ENCODE measurements around the gene VPS37D.
"Not testable (repeated sequence)": the region's sequence is repeated elsewhere in the genome, so short reads cannot be mapped to it uniquely, and the experiment has no call there.

VPS37D gene

GRCh38 chr7:73669288-73669701 lies 1.7 kb downstream of the VPS37D start:
- Histone ChIP-seq H3K27me3 (peaks cover 93% of the 10 kb centered on the region), H3K36me3 (no peaks in the 10 kb centered on the region), H3K4me3 (ENCODE audit: low read depth in 1 of 2, low read length in 1 of 2) (no peak overlapping the region), H3K9me3 (no peaks in the 10 kb centered on the region), H3K4me1 (ENCODE audit: control insufficient read depth in 1 of 2, insufficient read depth in 1 of 2, low read depth in 1 of 2, low read length in 1 of 2) (peaks cover 8 to 11% of the 10 kb centered on the region in 2 experiments), H3K27ac (no peak overlapping the region)
- no peak for TF ChIP-seq CTCF (IDR thresholded peaks at IDR 0.05)

- TF ChIP-seq CTCF (IDR thresholded peaks at IDR 0.05), result no peak
- Histone ChIP-seq H3K27ac (no peak overlapping the region), H3K27me3 (peaks cover 92% of the 10 kb centered on the region), H3K36me3 (no peaks in the 10 kb centered on the region), H3K9me3 (no peaks in the 10 kb centered on the region), H3K4me3 (ENCODE audit: low read depth in 1 of 2, low read length in 1 of 2) (no peak overlapping the region), H3K4me1 (ENCODE audit: control insufficient read depth in 1 of 2, insufficient read depth in 1 of 2, low read depth in 1 of 2, low read length in 1 of 2) (peaks cover 8 to 11% of the 10 kb centered on the region in 2 experiments)
Measured at GRCh38 chr7:73669858-73670385, 2.3 kb downstream of the VPS37D start.

GRCh38 chr7:73671322-73671661 lies 3.7 kb downstream of the VPS37D start:
- Histone ChIP-seq H3K4me3 (ENCODE audit: low read depth in 1 of 2, low read length in 1 of 2) (no peak overlapping the region), H3K36me3 (no peaks in the 10 kb centered on the region), H3K4me1 (ENCODE audit: control insufficient read depth in 1 of 2, insufficient read depth in 1 of 2, low read depth in 1 of 2, low read length in 1 of 2) (peaks cover 6 to 11% of the 10 kb centered on the region in 2 experiments), H3K27me3 (peaks cover 89% of the 10 kb centered on the region), H3K9me3 (no peaks in the 10 kb centered on the region), H3K27ac (no peak overlapping the region)
- TF ChIP-seq CTCF (IDR thresholded peaks at IDR 0.05), result no peak

- no peak for TF ChIP-seq CTCF (IDR thresholded peaks at IDR 0.05)
- peaks cover 83% of the 10 kb centered on the region for H3K27me3 ChIP-seq
- no peaks in the 10 kb centered on the region for H3K36me3 ChIP-seq
- H3K4me1 ChIP-seq (ENCODE audit: control insufficient read depth in 1 of 2, insufficient read depth in 1 of 2, low read depth in 1 of 2, low read length in 1 of 2), result peaks cover 6 to 11% of the 10 kb centered on the region in 2 experiments
- no peak overlapping the region for H3K4me3 ChIP-seq (ENCODE audit: low read depth in 1 of 2, low read length in 1 of 2)
- no peak overlapping the region for H3K27ac ChIP-seq
- no peaks in the 10 kb centered on the region for H3K9me3 ChIP-seq
Measured at GRCh38 chr7:73671857-73672445, 4.3 kb downstream of the VPS37D start.

GRCh38 chr7:73674468-73675124 lies 7.0 kb downstream of the VPS37D start:
- no peaks in the 10 kb centered on the region for H3K9me3 ChIP-seq
- peaks cover 5% of the 10 kb centered on the region for H3K36me3 ChIP-seq
- no peak overlapping the region for H3K4me3 ChIP-seq (ENCODE audit: low read depth in 1 of 2, low read length in 1 of 2)
- peaks cover 57% of the 10 kb centered on the region for H3K27me3 ChIP-seq
- TF ChIP-seq CTCF (IDR thresholded peaks at IDR 0.05), result no peak
- no peaks in the 10 kb centered on the region for H3K4me1 ChIP-seq (ENCODE audit: control insufficient read depth in 1 of 2, insufficient read depth in 1 of 2, low read depth in 1 of 2, low read length in 1 of 2)
- H3K27ac ChIP-seq, result no peak overlapping the region

- H3K9me3 ChIP-seq; H3K4me3 ChIP-seq (ENCODE audit: low read depth in 1 of 2, low read length in 1 of 2); H3K27ac ChIP-seq; H3K36me3 ChIP-seq; H3K4me1 ChIP-seq (ENCODE audit: control insufficient read depth in 1 of 2, insufficient read depth in 1 of 2, low read depth in 1 of 2, low read length in 1 of 2): not testable (repeated sequence)
- H3K27me3 ChIP-seq, result peaks cover 43% of the 10 kb centered on the region
Measured at GRCh38 chr7:73676062-73676461, 8.4 kb downstream of the VPS37D start.

Measured in neutrophil (primary cell).